Neural cell (in vitro differentiated cells): ENCODE results near the gene EHMT1. TPM values are rescaled to one million over a fixed set of nuclear protein-coding genes. Genes with fewer than 3 reads are reported as not detected.

Source experiments
- H2AFZ ChIP-seq: fragments of 200-600, 300-800 bp; sonication (generic), shearing (Covaris generic); 2 replicates; pipeline ENCODE4 v1.6.0; 2014; ENCODE audit warnings: low read depth, mild to moderate bottlenecking, antibody characterized with exemption, low read length, moderate library complexity
- H3F3A ChIP-seq: fragments of 200-600 bp; shearing (Covaris generic); 2 replicates; pipeline ENCODE4 v1.6.1; 2016; ENCODE audit warnings: mild to moderate bottlenecking, moderate library complexity, mixed read lengths, antibody characterized with exemption, low read length; ENCODE audit not compliant: insufficient read depth, poor library complexity, severe bottlenecking
- H3K27ac ChIP-seq: fragments of 200-600, 300-800 bp; sonication (generic), shearing (Covaris generic); 2 replicates; pipeline ENCODE4 v1.5.1; 2014; ENCODE audit warnings: mild to moderate bottlenecking, low read length, moderate library complexity
- H3K27me3 ChIP-seq: fragments of 300-800, 200-600 bp; sonication (generic), shearing (Covaris generic); 2 replicates; pipeline ENCODE4 v1.6.0; 2014; ENCODE audit warnings: mild to moderate bottlenecking, low read depth, low read length, moderate library complexity; ENCODE audit not compliant: insufficient read depth
- H3K36me3 ChIP-seq: fragments of 300-800, 200-600 bp; sonication (generic), shearing (Covaris generic); 2 replicates; pipeline ENCODE4 v1.5.1; 2014; ENCODE audit warnings: mild to moderate bottlenecking, antibody characterized with exemption, low read length, moderate library complexity; ENCODE audit not compliant: insufficient read depth
- H3K4me2 ChIP-seq: fragments of 300-800, 200-600 bp; sonication (generic), shearing (Covaris generic); 2 replicates; pipeline ENCODE4 v1.6.0; 2014; ENCODE audit warnings: mild to moderate bottlenecking, low read length
- H3K4me3 ChIP-seq: fragments of 300-800, 200-600 bp; sonication (generic), shearing (Covaris generic); 2 replicates; pipeline ENCODE4 v1.5.1; 2014; ENCODE audit warnings: mild to moderate bottlenecking, low read length, moderate library complexity
- H3K79me2 ChIP-seq: fragments of 200-600 bp; shearing (Covaris generic); replicated peaks from 2 replicates; pipeline ENCODE4 v1.6.0; 2014; ENCODE audit warnings: mild to moderate bottlenecking, low read length, moderate library complexity; ENCODE audit not compliant: insufficient read depth
- H3K9ac ChIP-seq: fragments of 300-800, 200-600 bp; sonication (generic), shearing (Covaris generic); 2 replicates; pipeline ENCODE4 v1.6.1; 2016; ENCODE audit warnings: mild to moderate bottlenecking, low read length, mixed read lengths
- H3K9me2 ChIP-seq: fragments of 200-600 bp; shearing (Covaris generic); 2 replicates; pipeline ENCODE4 v1.6.1; 2016; ENCODE audit warnings: mild to moderate bottlenecking, low read length, mixed read lengths; ENCODE audit not compliant: insufficient read depth
- H3K9me3 ChIP-seq: fragments of 200-600, 300-800 bp; sonication (generic), shearing (Covaris generic); 2 replicates; pipeline ENCODE4 v1.6.1; 2016; ENCODE audit warnings: mild to moderate bottlenecking, mixed run types, low read length, moderate library complexity, mixed read lengths
- H4K20me1 ChIP-seq: fragments of 200-600 bp; shearing (Covaris generic); 2 replicates; pipeline ENCODE4 v1.6.1; 2016; ENCODE audit warnings: mild to moderate bottlenecking, mixed run types; ENCODE audit not compliant: insufficient read depth
- EP300 ChIP-seq: fragments of 450-650 bp; conservative IDR thresholded peaks from 2 replicates; pipeline ENCODE4 v1.6.1; 2014; ENCODE audit warnings: antibody characterized with exemption, mild to moderate bottlenecking, moderate library complexity; ENCODE audit not compliant: poor library complexity, severe bottlenecking
- EZH2 ChIP-seq: fragments of 200-600, 300-800 bp; shearing (Covaris generic), sonication (generic); IDR thresholded peaks from 2 replicates; pipeline ENCODE4 v1.6.1; 2014; ENCODE audit warnings: antibody characterized with exemption, low read length, borderline replicate concordance, mild to moderate bottlenecking; ENCODE audit not compliant: insufficient read depth, poor library complexity, severe bottlenecking
- MXI1 ChIP-seq: fragments of 450-650 bp; conservative IDR thresholded peaks from 2 replicates; pipeline ENCODE4 v1.6.1; 2014; ENCODE audit warnings: antibody characterized with exemption, mild to moderate bottlenecking; ENCODE audit not compliant: poor library complexity, severe bottlenecking
- POLR2AphosphoS5 ChIP-seq: IDR thresholded peaks from 2 replicates; pipeline ENCODE4 v1.6.1; 2012
- RAD21 ChIP-seq: fragments of 450-650 bp; conservative IDR thresholded peaks from 2 replicates; pipeline ENCODE4 v1.6.1; 2014; ENCODE audit warnings: antibody characterized with exemption, mild to moderate bottlenecking, moderate library complexity
- SMC3 ChIP-seq: fragments of 450-650 bp; conservative IDR thresholded peaks from 2 replicates; pipeline ENCODE4 v1.6.1; 2014; ENCODE audit warnings: antibody characterized with exemption, mild to moderate bottlenecking, moderate library complexity; ENCODE audit not compliant: poor library complexity
- TAF1 ChIP-seq: IDR thresholded peaks from 2 replicates; pipeline ENCODE4 v1.6.1; 2012; ENCODE audit warnings: low read depth
- polyA plus RNA-seq: library from polyadenylated mRNA; depleted of rRNA; stranded (reverse); fragments of >200 nt; gene quantifications from 2 replicates; pipeline ENCODE4 v1.2.3, GENCODE V29; 2014
- TF ChIP-seq, protein P1 (sequence below): fragments of 450-650 bp; IDR thresholded peaks from 2 replicates; pipeline ENCODE4 v1.5.1; 2014; ENCODE audit warnings: antibody characterized with exemption, mild to moderate bottlenecking, moderate library complexity; ENCODE audit not compliant: poor library complexity, severe bottlenecking
- TF ChIP-seq, protein P2 (sequence below): IDR thresholded peaks from 2 replicates; pipeline ENCODE4 v1.6.1; 2012; ENCODE audit warnings: borderline replicate concordance

EHMT1 gene
- polyA plus RNA-seq, 1 donor from 2014 or later: 53.0 TPM

DNA sequence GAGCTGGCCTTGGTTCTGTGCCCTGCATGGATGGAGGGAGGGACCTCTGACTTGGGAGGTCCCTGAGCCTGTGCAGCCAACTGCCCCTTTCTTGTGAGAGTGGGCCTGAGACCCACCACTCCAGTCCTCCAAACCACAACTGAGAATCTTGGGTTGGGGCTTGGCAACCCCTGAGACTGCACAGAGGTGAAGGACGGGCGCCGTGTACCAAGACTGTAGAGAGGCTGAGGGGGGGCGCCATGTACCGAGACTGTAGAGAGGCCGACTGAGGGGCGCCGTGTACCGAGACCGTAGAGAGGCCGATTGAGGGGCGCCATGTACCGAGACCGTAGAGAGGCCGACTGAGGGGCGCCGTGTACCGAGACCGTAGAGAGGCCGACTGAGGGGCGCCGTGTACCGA, 199.5 kb downstream of the EHMT1 start:
- Histone ChIP-seq H3K4me3 (no peak overlapping the region), H4K20me1 (no peaks in the 10 kb centered on the region), H3K79me2 (no peaks in the 10 kb centered on the region), H2AFZ (no peak overlapping the region), H3K9me2 (no peaks in the 10 kb centered on the region), H3K9ac (no peak overlapping the region), H3K9me3 (peaks cover 28% of the 10 kb centered on the region), H3K4me2 (no peak overlapping the region), H3F3A (no peaks in the 10 kb centered on the region), H3K27ac (no peak overlapping the region), H3K27me3 (no peaks in the 10 kb centered on the region), H3K36me3 (peaks cover 35% of the 10 kb centered on the region)
- no peak for TF ChIP-seq MXI1
- TF ChIP-seq, protein P1, sequence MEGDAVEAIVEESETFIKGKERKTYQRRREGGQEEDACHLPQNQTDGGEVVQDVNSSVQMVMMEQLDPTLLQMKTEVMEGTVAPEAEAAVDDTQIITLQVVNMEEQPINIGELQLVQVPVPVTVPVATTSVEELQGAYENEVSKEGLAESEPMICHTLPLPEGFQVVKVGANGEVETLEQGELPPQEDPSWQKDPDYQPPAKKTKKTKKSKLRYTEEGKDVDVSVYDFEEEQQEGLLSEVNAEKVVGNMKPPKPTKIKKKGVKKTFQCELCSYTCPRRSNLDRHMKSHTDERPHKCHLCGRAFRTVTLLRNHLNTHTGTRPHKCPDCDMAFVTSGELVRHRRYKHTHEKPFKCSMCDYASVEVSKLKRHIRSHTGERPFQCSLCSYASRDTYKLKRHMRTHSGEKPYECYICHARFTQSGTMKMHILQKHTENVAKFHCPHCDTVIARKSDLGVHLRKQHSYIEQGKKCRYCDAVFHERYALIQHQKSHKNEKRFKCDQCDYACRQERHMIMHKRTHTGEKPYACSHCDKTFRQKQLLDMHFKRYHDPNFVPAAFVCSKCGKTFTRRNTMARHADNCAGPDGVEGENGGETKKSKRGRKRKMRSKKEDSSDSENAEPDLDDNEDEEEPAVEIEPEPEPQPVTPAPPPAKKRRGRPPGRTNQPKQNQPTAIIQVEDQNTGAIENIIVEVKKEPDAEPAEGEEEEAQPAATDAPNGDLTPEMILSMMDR: no peak
- TF ChIP-seq EZH2: no peak
- no peak for TF ChIP-seq EP300
- TF ChIP-seq RAD21: no peak
- TF ChIP-seq SMC3: no peak
- TF ChIP-seq, protein P2, sequence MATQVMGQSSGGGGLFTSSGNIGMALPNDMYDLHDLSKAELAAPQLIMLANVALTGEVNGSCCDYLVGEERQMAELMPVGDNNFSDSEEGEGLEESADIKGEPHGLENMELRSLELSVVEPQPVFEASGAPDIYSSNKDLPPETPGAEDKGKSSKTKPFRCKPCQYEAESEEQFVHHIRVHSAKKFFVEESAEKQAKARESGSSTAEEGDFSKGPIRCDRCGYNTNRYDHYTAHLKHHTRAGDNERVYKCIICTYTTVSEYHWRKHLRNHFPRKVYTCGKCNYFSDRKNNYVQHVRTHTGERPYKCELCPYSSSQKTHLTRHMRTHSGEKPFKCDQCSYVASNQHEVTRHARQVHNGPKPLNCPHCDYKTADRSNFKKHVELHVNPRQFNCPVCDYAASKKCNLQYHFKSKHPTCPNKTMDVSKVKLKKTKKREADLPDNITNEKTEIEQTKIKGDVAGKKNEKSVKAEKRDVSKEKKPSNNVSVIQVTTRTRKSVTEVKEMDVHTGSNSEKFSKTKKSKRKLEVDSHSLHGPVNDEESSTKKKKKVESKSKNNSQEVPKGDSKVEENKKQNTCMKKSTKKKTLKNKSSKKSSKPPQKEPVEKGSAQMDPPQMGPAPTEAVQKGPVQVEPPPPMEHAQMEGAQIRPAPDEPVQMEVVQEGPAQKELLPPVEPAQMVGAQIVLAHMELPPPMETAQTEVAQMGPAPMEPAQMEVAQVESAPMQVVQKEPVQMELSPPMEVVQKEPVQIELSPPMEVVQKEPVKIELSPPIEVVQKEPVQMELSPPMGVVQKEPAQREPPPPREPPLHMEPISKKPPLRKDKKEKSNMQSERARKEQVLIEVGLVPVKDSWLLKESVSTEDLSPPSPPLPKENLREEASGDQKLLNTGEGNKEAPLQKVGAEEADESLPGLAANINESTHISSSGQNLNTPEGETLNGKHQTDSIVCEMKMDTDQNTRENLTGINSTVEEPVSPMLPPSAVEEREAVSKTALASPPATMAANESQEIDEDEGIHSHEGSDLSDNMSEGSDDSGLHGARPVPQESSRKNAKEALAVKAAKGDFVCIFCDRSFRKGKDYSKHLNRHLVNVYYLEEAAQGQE: no peak
- no peak for TF ChIP-seq TAF1
- TF ChIP-seq POLR2AphosphoS5: no peak

DNA sequence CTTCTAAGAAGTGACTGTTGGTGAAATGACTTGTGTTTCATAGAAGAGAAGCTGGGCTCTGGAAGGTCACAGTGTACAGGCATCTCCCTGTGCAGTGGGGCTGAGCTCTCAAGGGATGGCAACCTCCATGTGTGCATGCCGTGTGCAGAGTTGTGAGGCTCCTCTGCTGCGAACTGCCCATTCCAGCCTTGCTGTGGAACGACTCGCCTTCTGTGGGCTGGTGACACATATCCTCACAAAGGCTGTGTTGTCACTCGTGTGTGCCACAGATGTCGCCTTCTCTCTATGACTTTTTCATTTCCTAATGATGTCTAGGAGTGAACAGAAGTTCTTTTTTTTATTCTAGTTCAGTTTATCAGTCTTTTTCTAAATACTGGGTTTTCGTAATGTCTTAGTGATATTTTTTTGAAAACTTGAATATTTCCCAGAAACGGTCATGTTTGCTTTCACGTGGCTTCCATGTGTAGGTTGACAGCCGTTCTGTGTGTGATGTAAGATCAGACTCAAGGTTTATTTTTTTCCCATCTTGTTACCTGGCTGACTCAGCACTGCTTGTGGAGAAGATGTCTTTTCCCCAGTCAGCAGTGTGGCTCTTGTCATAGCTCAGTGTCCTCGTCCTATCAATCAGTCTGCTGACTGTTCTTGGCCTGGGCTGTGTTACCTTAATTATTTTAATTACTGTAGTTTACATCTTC, 201.5 kb downstream of the EHMT1 start:
- no peaks in the 10 kb centered on the region for H3F3A ChIP-seq
- H3K4me3 ChIP-seq: no peak overlapping the region
- H4K20me1 ChIP-seq: no peaks in the 10 kb centered on the region
- H3K36me3 ChIP-seq: peaks cover 35% of the 10 kb centered on the region
- H2AFZ ChIP-seq: no peak overlapping the region
- H3K79me2 ChIP-seq: no peaks in the 10 kb centered on the region
- TF ChIP-seq MXI1 (no peak), SMC3 (no peak), EZH2 (no peak), POLR2AphosphoS5 (no peak), TAF1 (no peak), EP300 (no peak), RAD21 (no peak)
- TF ChIP-seq, protein P2: no peak
- TF ChIP-seq, protein P1: no peak
- no peaks in the 10 kb centered on the region for H3K27me3 ChIP-seq
- peaks cover 28% of the 10 kb centered on the region for H3K9me3 ChIP-seq
- no peak overlapping the region for H3K4me2 ChIP-seq
- no peak overlapping the region for H3K9ac ChIP-seq
- H3K9me2 ChIP-seq: no peaks in the 10 kb centered on the region
- no peak overlapping the region for H3K27ac ChIP-seq
